Kidney epithelial cell (primary cell): ENCODE data around the gene CROT. TPM values are rescaled to one million over a fixed set of nuclear protein-coding genes. Genes with fewer than 3 reads are reported as not detected.

Experiments used
- DNase-seq: peaks from one replicate; pipeline ENCODE4 v3.0.0-alpha.2; 2010; ENCODE audit warnings: low read depth
- H3K27me3 ChIP-seq: 2 replicates; pipeline ENCODE4 v1.6.0; 2011; ENCODE audit warnings: low read length; ENCODE audit not compliant: control insufficient read depth, insufficient read depth
- H3K36me3 ChIP-seq: 2 replicates; pipeline ENCODE4 v1.5.1; 2011; ENCODE audit warnings: low read length; ENCODE audit not compliant: control insufficient read depth, insufficient read depth
- H3K4me3 ChIP-seq: 2 replicates; pipeline ENCODE4 v1.5.1; 2011; ENCODE audit warnings: low read depth, mild to moderate bottlenecking, control low read depth, low read length
- CTCF ChIP-seq: IDR thresholded peaks from 2 replicates; pipeline ENCODE4 v1.5.1; 2011; ENCODE audit warnings: mild to moderate bottlenecking, moderate library complexity, low read length, control low read depth, inconsistent platforms; ENCODE audit not compliant: insufficient read depth, poor library complexity, severe bottlenecking
- total RNA-seq: library from RNA; depleted of rRNA; stranded (reverse); fragments of >200 nt; gene quantifications from 2 replicates; pipeline ENCODE4 v1.2.3, GENCODE V29; 2015

CROT gene
- total RNA-seq, 1 donor from 2014 or later, result 5.7 TPM

GRCh38 chr7:87337331-87337730 is 8.1 kb upstream of the CROT start:
- Histone ChIP-seq H3K27me3 (no peaks in the 10 kb centered on the region), H3K36me3 (no peaks in the 10 kb centered on the region), H3K4me3 (no peak overlapping the region)
- no peak for DNase-seq
- TF ChIP-seq CTCF, result no peak

GRCh38 chr7:87339373-87339897 is 6.0 kb upstream of the CROT start:
- DNase-seq, result no peak
- Histone ChIP-seq H3K4me3 (no peak overlapping the region), H3K27me3 (no peaks in the 10 kb centered on the region), H3K36me3 (no peaks in the 10 kb centered on the region)
- TF ChIP-seq CTCF, result no peak

GRCh38 chr7:87341441-87341840 is 4.0 kb upstream of the CROT start:
- no peak for TF ChIP-seq CTCF
- Histone ChIP-seq H3K36me3 (no peaks in the 10 kb centered on the region), H3K27me3 (no peaks in the 10 kb centered on the region), H3K4me3 (no peak overlapping the region)
- DNase-seq, result no peak

- TF ChIP-seq CTCF, result no peak
- Histone ChIP-seq H3K36me3 (no peaks in the 10 kb centered on the region), H3K27me3 (no peaks in the 10 kb centered on the region), H3K4me3 (no peak overlapping the region)
- DNase-seq, result no peak
Observed at GRCh38 chr7:87342231-87342630, 3.2 kb upstream of the CROT start.

- no peak for DNase-seq
- Histone ChIP-seq H3K4me3 (peak overlapping the region; percentile 90), H3K27me3 (no peaks in the 10 kb centered on the region), H3K36me3 (no peaks in the 10 kb centered on the region)
- TF ChIP-seq CTCF, result no peak
Observed at GRCh38 chr7:87344446-87344845, 1.0 kb upstream of the CROT start.

- Histone ChIP-seq H3K27me3 (no peaks in the 10 kb centered on the region), H3K36me3 (no peaks in the 10 kb centered on the region), H3K4me3 (peak overlapping the region; percentile 90)
- TF ChIP-seq CTCF, result no peak
- DNase-seq, result no peak
Observed at GRCh38 chr7:87345962-87346371, 503 bp downstream of the CROT start.
